ENCODE data around the gene FZD4.
"Not testable (repeated sequence)": the region's sequence is repeated elsewhere in the genome, so short reads cannot be mapped to it uniquely, and the experiment has no call there.

FZD4 gene

DNA sequence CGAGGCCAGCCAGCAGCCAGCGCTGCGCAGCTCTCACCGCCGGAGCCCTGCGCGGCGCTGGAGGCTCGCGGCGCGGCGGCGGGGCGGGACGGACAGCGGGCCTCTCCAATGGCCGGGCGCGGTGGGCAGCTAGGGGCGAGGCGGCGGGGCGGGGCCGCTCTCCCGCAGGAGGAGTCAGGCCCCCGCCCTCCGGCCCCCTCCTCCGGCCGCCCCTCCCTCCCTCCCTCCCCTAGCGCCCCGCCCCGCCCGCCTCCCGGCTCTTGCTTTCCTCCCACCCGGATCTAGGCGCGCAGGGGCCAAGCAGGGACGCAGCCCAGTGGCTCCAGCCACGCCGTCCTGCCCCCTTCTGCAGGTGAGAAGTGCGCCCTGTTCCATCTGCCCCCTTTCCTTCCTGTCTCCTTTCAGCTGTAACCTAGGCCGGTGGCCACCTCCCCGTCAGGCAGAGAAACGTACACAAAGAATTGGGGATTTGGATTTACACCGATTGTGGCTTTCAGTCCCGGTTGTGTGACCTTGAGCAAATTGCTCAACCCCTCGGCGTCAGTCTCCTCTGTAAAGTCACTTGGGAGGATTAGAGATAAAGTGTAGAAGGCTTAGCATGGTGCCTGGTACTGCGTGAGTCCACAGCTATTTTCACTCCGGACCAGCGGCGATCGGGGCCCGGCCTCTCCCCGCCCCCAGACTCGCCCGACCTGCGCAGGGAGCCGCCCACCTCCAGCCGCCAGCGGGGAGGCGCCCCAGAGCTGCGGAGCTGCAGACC is at the start of gene FZD4:
Gene FZD4, minus strand, starts transcription at position 35 of the 760 bp plus-strand sequence. CDS start 310 bp downstream, outside the sequence.
- peak; percentile 76 for DNase-seq

DNA sequence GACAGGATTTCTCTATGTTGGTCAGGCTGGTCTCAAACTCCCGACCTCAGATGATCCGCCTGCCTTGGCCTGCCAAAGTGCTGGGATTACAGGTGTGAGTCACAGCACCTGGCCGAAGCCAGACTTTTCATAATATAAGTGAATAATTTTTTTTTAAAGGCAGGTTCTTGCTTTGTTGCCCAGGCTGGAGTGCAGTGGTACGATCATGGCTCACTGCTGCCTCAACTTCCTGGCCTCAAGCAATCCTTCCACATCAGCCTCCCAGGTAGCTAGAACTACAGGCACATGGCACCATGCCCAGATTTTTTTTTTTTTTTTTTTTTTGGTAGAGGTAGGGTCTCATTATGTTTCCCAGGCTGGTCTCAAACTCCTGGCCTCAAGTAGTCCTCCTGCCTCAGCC is 49.1 kb upstream of the FZD4 start:
- DNase-seq, result not testable (repeated sequence)

- no peak for DNase-seq
Measured at GRCh38 chr11:87002918-87003317, 47.7 kb upstream of the FZD4 start.

- no peak for DNase-seq
Measured at GRCh38 chr11:86999859-87000753, 44.9 kb upstream of the FZD4 start.

- no peak for DNase-seq
Measured at GRCh38 chr11:86999388-86999787, 44.2 kb upstream of the FZD4 start.

DNA sequence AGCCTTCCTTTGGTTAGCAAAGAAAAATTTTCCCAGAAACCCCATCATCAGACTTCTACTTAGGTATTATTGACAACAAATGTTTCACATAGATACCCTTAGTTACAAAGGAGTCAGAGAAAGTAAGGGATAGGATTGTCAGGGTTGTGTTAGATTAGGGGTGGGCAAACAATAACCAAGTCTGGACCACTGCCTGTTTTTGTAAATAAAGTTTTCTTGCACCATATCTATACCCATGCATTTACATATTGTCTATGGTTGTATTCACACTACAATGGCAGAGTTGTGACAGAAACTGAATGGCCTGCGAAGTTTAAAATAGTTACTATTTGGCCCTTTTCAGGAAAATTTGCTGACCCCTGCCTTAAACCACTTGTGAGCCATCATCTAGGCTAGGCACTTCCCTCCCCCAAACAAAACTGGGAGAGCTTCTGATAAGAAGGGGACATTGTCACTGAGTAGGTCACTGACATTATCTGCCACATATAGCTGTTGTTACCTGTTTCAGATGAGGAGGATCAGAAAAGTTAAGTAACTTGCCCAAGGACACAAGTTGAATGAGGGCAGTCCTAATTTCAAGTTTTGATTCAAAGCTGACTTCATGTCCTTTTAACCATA is 41.9 kb upstream of the FZD4 start:
- DNase-seq, result no peak

- DNase-seq, result no peak
Measured at GRCh38 chr11:86993031-86993430, 37.8 kb upstream of the FZD4 start.

DNA sequence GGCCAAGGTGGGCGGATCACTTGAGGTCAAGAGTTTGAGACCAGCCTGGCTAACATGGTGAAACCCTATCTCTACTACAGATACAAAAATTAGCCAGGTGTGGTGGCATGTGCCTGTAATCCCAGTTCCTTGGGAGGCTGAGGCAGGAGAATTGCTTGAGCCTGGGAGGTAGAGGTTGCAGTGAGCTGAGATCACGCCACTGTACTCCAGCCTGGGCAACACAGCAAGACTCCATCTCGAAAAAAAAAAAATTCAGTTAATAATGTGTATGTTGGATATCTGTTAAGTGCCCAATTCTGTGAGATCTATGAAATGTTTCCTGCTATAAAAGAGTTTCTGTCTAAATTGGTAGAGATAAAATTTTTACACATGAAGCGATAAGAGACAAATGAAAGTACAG is 37.1 kb upstream of the FZD4 start:
- not testable (repeated sequence) for DNase-seq

DNA sequence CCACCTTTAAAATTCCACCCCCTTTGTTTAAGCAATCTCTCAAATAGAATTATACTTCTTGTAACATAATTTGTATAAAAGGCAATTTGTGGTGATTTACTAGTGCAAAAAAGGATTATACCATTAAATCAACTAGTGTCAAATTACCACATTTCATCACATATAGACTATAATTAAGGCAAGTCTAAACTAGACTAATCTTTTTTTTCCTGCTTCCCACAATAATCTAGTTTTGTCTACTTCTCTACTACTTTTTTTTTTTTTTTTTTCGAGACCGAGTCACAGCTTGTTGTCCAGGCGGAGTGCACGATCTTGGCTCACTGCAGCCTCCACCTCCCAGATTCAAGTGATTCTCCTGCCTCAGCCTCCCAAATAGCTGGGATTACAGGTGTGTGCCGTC is 36.1 kb upstream of the FZD4 start:
- DNase-seq, result no peak

DNA sequence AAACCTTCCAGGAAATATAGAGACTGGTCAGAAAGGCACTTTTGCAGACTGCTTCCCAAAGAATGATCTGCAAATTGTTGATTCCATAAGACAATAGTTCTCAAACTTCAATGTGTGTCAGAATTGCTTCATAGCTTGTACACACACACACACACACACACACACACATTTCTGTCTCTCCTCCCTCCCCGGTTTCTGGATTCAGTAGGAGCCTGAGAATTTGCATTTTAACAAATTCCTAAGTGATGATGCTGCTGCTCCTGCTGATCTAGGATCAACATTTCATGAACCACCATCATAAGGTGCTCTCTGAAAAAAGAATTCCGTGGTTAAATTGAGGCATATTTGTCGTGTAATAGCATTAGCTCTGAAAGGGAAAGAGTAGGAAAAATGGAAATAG is 35.3 kb upstream of the FZD4 start:
- DNase-seq, result no peak

DNA sequence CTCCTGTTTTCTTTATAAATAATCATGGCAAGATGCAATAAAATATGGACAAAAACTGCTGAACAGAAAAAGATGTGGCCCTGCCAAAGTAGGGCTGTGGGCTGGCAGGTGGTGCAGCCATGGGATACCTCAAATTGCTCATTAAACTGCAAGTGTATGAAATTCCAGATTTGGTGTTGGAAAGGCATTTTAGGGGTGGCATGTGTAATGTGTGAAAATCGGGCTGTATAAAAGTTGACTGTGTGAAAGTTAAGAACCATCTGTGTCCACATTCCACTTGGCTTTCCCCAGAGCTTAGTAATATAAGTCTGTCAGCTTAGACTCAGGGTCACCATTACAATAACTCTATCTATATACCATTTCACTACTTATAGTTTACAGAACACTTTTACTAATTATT is 34.8 kb upstream of the FZD4 start:
- DNase-seq, result no peak

DNA sequence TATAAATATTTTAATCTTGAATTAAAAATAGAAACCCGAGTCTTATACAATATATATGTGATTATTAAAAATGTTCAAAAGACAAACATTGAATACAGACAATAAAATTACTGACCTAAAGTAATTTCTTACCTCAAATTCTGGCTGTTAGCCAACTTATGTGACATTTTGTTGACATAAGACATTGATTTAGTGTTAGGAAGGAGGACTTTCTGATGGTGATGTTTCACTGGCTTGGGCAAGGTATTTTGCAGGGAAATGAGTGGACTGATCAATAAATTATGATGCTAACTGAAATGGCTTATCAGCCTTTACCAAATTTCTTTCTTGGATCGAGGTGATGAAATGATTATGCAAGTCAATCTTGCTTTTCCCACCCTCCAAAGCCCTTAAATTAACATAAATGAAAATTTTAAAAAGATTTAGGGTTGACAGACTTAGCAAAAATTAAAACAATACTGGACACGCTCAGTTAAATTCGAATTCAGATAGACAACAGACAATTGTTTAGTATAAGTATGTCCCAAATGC is 33.2 kb upstream of the FZD4 start:
- no peak for DNase-seq

GRCh38 chr11:86987679-86988078 is 32.5 kb upstream of the FZD4 start:
- DNase-seq, result no peak

DNA sequence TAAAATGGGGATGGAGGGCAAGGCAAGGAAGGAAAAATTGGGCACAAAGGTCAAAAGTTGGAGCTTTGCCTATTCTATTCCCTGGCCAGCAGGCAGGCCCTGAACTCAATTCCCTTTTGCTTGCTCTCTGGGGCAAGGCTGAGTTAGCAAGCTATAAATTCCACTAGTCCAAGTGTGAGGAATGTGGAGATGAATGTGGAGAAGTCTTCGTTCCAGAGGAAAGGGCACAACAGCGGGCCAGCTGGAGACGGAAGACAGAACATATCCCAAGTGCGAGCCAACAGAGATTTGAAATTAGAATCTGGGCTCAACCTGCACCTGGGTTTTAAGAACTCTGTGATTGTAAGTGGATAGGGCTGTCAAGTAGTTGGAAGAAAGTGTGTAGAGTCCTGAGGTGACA is 29.5 kb upstream of the FZD4 start:
- DNase-seq, result no peak

GRCh38 chr11:86983021-86983488 is 27.9 kb upstream of the FZD4 start:
- no peak for DNase-seq

- DNase-seq, result no peak
Measured at GRCh38 chr11:86981777-86982540, 26.8 kb upstream of the FZD4 start.

DNA sequence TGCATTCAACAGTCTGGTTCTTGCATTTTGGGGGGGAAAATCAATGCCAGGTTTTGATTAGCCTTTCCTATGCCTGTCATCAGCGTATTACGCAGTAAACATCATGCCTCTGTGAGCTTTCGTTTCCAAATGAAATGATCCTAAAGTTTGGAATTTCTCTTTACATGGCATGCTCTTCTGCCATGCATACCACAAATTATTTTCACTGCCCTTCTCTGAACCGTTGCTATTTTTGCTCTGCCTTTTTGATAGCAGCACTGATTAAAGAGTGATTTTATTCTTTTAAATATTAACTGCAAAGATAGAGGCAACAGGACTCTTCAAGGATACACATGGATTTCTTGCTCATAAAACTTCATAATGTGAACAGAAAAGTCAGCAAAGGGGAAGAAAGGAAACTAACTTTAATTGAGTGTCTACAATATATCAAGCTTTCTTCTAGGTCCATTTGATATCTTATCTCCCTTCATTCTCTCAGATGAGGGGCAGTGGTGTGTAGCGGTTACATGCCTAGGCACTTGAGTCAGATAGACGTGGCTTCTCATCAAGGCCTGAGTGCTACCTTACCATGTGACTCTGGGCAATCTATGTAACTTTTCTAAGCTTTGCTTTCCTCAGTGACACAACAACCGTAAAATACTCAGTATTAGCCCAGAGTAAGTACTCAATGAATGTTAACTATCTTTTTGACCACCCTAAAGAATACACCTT is 25.0 kb upstream of the FZD4 start:
- DNase-seq, result no peak

DNA sequence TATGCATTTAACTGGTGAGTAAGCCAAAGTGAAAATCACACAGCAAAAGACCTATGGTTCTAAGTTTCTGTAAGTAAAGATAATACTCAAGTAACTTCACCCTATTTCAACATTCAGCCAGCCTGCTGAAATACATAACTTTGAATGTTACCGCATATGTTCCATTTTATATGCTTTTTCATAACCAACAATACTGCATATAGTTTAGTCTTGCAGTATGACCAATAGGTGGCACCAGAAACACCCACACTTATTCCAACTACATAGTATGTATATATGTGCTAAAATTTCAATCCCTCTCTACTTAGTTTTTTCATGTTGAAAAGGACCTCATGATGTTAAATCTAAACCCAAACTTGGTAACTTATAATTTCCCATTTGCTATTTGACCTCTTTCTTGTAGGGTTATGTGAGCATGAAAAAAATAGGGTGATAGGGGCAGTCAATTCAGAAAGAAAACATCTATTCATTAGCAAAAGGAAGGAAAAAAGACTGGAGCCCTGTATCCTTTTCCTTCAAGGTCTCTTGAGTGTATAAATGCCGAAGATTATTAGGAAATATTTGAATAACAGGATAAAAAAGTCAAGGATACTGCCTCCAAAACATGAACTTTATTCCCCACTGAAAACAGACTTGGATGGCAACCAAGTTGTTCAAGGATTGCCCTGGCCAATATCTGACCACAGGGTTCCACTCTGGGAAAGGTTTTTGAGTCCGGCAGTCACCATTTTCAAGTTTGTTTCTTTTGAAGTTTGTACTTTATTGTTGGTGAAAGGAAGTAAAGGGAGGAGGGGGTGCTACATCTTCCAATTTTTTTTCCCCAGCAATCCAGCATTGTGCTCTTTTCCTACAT is 23.8 kb upstream of the FZD4 start:
- DNase-seq, result no peak

DNA sequence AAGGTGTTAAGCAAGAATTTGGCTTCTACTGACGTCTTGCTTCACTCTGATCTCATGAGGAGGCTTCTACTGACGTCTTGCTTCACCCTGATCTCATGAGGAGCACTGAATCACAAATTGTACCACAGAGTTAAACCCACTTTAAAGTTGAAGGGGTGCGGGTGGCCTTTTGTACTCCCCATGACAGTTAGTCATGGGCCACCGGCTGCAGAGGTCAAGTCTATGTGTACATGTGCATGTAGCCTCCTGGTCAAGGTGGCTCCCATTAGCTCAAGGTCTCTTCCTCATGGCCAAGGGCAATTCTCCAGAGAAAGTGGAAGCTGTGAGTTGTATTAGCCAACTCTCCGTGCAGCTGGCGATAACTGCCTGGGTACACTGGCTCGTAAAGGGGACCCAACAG is 23.1 kb upstream of the FZD4 start:
- DNase-seq, result no peak

GRCh38 chr11:86977441-86978050 is 22.4 kb upstream of the FZD4 start:
- no peak for DNase-seq
